ENCODE data around the gene CCPG1. TPM values are rescaled to one million over a fixed set of nuclear protein-coding genes. Genes with fewer than 3 reads are reported as not detected.

The CCPG1 gene
- total RNA-seq, 1 donor from 2014 or later = 44.5 TPM

GRCh38 chr15:55318588-55319494, 89.3 kb downstream of the CCPG1 start, which contains the start of the genes PIGB and PIGBOS1:
Gene PIGB, plus strand, starts transcription at chr15:55319222. Its CDS starts 29 bp downstream, at chr15:55319251.
Gene PIGBOS1, minus strand, starts transcription at chr15:55319123. Its CDS starts 1,331 bp downstream, at chr15:55317792.
- Histone ChIP-seq H3K36me3 (no peaks in the 10 kb centered on the region), H3K4me1 (peaks cover 0 to 17% of the 10 kb centered on the region in 2 donors), H3K27me3 (no peaks in the 10 kb centered on the region), H3K4me3 (peak within 1 kb of the TSS; percentile 65 to 71), H3K9me3 (no peaks in the 10 kb centered on the region), H3K27ac (peak within 1 kb of the TSS; percentile 89)
- intact Hi-C loops (cut with DNase I) = loop anchor here (1.0 to 2.0 kb wide), 2 partner anchors 30 to 90 kb away; partner anchors contain the start of genes CCPG1, PIERCE2 and RAB27A
- DNase-seq (ENCODE audit: low spot score in 2 of 2) = peak; percentile 39 to 90
- TF ChIP-seq CTCF (IDR thresholded peaks at IDR 0.05) = peak; percentile 6 to 15 (median 9)

Other genes with a start within 250 kb of the CCPG1 start
- 15.3 TPM for gene RSL24D1, start 211.4 kb downstream of the CCPG1 start, total RNA-seq
- 17.9 TPM for gene RAB27A, start 118.5 kb downstream of the CCPG1 start, total RNA-seq
- gene PIGBOS1, start 89.2 kb downstream of the CCPG1 start, total RNA-seq = 4.7 TPM
- gene PIGB, start 89.1 kb downstream of the CCPG1 start, total RNA-seq = 50.3 TPM
- gene PIERCE2, start 136 bp upstream of the CCPG1 start, total RNA-seq = not detected
- gene DNAAF4, start 99.9 kb upstream of the CCPG1 start, total RNA-seq = not detected
- gene PYGO1, start 180.0 kb upstream of the CCPG1 start, total RNA-seq = 7.1 TPM

Data from ascending aorta (tissue), 2 donors.